ENCODE data around the gene NAA50.
A peak's percentile ranks its signal among the peaks of the same experiment; 100 is the strongest.

- TF ChIP-seq CTCF (IDR thresholded peaks at IDR 0.05; ENCODE audit: extremely low read depth in 1 of 2, insufficient read depth in 1 of 2, low read depth in 1 of 2, low read length in 2 of 2) (peak in 1 of 2 donors; percentile 14), POLR2A (IDR thresholded peaks at IDR 0.05; ENCODE audit: low read depth, low read length) (no peak), JUN (IDR thresholded peaks at IDR 0.05; ENCODE audit: borderline replicate concordance, insufficient read depth, insufficient read length, low read depth) (no peak), FOS (IDR thresholded peaks at IDR 0.05; ENCODE audit: borderline replicate concordance, insufficient read depth, low read length) (no peak), POLR2AphosphoS5 (IDR thresholded peaks at IDR 0.05; ENCODE audit: insufficient read depth, low read depth, low read length) (no peak), EZH2 (IDR thresholded peaks at IDR 0.05; ENCODE audit: borderline replicate concordance, low read depth, low read length, severe bottlenecking) (no peak), MAX (IDR thresholded peaks at IDR 0.05; ENCODE audit: insufficient read depth, insufficient read length) (no peak)
Measured at GRCh38 chr3:113696658-113697499, 49.2 kb downstream of the NAA50 start.
